GM19099 (cell line): ENCODE measurements around the gene KXD1.

Source experiments
- POLR2A ChIP-seq: IDR thresholded peaks from 3 replicates; pipeline ENCODE4 v1.6.1; 2011; ENCODE audit warnings: low read depth; ENCODE audit not compliant: insufficient read length; ENCODE audit errors: extremely low read depth

KXD1 gene

GRCh38 chr19:18589380-18590272 is 32.0 kb downstream of the KXD1 start:
- no peak for TF ChIP-seq POLR2A

DNA sequence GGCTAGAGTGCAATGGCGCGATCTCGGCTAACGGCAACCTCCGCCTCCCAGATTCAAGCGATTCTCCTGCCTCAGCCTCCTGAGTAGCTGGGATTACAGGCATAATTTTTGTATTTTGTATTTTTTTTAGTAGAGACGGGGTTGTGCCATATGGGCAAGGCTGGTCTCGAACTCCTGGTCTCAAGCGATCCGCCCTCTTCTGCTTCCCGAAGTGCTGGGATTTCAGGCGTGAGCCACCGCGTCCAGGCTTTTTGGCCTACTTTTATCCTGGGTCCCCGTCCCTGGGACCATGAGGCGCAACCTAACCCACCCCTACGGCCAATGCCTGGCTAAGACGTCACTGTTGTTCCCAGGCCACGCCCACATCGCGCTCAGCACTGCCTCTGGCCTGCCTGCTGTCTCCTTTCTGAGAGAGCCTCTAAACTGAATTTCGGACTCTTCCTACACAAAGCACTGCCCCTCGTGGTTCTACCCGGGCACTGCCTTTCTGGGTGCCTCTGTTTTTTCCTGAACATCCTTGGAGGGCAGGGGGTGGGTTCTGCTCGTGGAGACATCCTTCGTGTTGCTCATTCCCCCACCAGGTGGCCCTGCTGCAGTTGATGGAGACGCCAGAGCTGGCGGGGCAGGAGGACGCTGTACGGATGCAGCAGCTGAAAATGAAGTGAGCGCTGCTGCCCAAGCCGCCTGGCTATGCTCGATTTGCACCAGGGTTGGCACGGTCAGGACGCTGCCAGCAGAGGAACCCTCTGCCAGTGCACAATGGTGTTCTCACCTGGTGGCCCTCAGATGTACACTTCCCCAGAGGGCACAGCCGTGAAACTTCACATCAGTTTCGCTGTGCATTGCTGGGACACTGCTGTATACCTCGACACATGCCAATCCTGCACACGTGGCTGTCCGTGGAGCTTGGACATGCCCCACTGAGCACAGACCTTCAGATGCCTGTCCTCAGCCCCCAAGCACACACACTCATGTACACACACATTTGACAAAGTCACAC is 32.9 kb downstream of the KXD1 start:
- TF ChIP-seq POLR2A = no peak

GRCh38 chr19:18591735-18592385 is 34.2 kb downstream of the KXD1 start:
- TF ChIP-seq POLR2A = no peak

DNA sequence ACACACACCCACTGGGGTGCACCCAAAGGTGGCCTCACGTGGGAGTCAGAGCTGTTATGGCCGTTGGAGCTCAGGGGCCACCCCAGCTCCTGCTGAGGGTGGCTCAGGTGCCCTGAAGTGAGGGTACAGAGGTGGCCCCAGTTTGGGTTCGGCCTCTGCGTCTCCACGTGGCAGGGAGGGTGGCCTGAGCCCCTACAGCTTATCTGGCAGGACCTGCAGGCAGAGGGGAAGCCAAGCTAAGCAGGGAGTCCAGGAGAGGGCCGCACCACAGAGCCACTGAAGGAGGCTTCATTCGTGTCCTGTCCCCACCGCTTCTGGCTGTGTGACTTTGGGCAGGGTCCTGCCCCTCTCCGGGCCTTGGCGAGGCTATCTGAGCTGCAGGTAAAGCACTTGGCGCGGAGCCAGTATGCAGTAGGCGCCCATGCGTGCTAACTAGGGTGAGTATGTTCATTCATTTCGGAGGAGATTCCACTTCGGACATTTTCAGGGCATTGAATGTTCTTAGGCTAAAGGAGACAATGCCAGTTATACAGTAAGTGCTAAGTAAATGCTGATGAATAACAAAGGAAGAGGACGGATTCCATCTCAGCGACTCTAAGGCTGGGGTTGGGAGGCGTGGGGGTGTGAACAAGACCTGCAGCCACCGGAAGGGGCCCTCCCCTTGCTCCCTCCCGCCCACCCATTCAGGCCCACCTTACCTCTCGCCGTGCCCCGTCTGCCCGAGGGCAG is 35.9 kb downstream of the KXD1 start:
- no peak for TF ChIP-seq POLR2A

DNA sequence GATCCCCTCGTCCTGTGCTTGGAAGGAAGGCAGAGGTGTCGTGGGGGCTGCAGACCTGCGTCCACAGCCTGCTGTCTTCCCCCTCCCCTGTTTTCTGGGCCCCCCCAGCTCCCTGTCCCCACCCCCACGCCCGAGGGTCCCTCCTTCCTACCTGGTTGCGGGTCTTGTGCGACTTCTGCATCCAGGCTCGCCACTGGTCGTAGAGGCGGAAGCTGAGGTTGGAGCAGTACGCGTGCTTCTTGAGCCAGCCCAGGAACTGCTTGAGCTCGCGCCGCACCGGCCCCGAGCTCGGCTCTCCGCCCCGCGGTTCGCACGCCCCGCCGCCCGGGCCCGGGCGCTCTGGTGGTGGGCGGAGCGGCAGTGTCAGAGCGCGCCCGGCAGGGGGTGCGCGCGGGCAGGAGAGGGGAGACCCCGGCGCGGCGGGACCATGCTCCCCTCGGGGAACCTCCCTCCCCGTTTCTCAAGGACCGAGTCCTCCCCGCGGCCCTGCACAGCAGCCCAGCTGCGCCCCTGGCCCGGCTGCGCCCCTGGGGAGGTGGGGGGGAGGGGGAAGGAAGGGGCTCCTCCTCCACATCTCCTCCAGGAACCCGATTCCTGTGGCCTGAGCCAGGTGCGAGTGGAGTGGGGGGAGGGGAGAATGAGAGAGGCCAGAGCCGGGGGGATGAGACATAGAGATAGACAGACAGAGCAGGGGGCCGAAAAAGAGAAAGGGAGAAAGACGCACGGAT is 36.6 kb downstream of the KXD1 start:
- peak; percentile 43 for TF ChIP-seq POLR2A

GRCh38 chr19:18594824-18595373 is 37.2 kb downstream of the KXD1 start:
- no peak for TF ChIP-seq POLR2A

GRCh38 chr19:18595475-18595874 is 37.8 kb downstream of the KXD1 start:
- TF ChIP-seq POLR2A = no peak

- no peak for TF ChIP-seq POLR2A
Observed at GRCh38 chr19:18596752-18597157, 39.1 kb downstream of the KXD1 start.

GRCh38 chr19:18597809-18598660 is 40.4 kb downstream of the KXD1 start:
- TF ChIP-seq POLR2A = no peak

GRCh38 chr19:18599485-18599884 is 41.8 kb downstream of the KXD1 start:
- no peak for TF ChIP-seq POLR2A

DNA sequence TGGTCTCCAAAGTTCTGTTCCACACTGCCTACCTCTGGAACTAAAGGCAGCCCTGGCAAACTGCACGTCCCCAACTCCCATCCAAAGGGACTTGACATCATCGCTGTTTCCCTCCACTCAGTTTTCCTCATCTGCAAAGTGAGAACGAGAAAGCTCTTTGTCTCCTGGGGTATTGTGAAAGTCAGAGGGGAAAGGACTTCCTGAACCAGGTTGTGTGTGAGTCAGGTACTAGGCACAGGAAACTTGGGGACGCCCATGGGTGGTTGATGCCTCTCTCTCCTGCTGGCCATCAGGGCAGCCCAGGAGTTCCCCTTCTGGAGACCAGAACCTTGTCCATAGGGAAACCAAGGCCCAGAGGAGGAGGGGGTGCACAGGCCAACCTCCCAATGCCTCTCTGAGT is 44.2 kb downstream of the KXD1 start:
- no peak for TF ChIP-seq POLR2A

- no peak for TF ChIP-seq POLR2A
Observed at GRCh38 chr19:18603255-18603957, 45.7 kb downstream of the KXD1 start.
